Measurements from ENCODE around the gene SIVA1. TPM values are rescaled to one million over a fixed set of nuclear protein-coding genes. Genes with fewer than 3 reads are reported as not detected.

The SIVA1 gene
- total and polyA plus RNA-seq, 4 donors: 67.4 to 115 (median 99.6) TPM

GRCh38 chr14:104746934-104747481, 5.9 kb upstream of the SIVA1 start:
- no peaks in the 10 kb centered on the region for H3K27me3 ChIP-seq (ENCODE audit: control insufficient read depth in 4 of 4, insufficient read depth in 4 of 4, low read length in 3 of 4)
- H3K9me3 ChIP-seq (ENCODE audit: control insufficient read depth in 4 of 4, low read length in 3 of 4): no peaks in the 10 kb centered on the region
- H3K9ac ChIP-seq (ENCODE audit: low read depth in 1 of 2, low read length in 2 of 2): peak overlapping the region in 1 of 2 donors; percentile 41
- DNase-seq (ENCODE audit: low spot score): no peak
- peaks cover 10 to 43% (median 32%) of the 10 kb centered on the region in 4 donors for H3K4me1 ChIP-seq (ENCODE audit: control insufficient read depth in 4 of 4, insufficient read depth in 4 of 4, low read length in 3 of 4)
- TF ChIP-seq HNF4A (conservative IDR thresholded peaks at IDR 0.05): peak in 1 of 2 donors; percentile 39
- TF ChIP-seq TAF1 (conservative IDR thresholded peaks at IDR 0.05): no peak
- TF ChIP-seq, protein P1, sequence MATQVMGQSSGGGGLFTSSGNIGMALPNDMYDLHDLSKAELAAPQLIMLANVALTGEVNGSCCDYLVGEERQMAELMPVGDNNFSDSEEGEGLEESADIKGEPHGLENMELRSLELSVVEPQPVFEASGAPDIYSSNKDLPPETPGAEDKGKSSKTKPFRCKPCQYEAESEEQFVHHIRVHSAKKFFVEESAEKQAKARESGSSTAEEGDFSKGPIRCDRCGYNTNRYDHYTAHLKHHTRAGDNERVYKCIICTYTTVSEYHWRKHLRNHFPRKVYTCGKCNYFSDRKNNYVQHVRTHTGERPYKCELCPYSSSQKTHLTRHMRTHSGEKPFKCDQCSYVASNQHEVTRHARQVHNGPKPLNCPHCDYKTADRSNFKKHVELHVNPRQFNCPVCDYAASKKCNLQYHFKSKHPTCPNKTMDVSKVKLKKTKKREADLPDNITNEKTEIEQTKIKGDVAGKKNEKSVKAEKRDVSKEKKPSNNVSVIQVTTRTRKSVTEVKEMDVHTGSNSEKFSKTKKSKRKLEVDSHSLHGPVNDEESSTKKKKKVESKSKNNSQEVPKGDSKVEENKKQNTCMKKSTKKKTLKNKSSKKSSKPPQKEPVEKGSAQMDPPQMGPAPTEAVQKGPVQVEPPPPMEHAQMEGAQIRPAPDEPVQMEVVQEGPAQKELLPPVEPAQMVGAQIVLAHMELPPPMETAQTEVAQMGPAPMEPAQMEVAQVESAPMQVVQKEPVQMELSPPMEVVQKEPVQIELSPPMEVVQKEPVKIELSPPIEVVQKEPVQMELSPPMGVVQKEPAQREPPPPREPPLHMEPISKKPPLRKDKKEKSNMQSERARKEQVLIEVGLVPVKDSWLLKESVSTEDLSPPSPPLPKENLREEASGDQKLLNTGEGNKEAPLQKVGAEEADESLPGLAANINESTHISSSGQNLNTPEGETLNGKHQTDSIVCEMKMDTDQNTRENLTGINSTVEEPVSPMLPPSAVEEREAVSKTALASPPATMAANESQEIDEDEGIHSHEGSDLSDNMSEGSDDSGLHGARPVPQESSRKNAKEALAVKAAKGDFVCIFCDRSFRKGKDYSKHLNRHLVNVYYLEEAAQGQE (IDR thresholded peaks at IDR 0.05): peak; percentile 55
- TF ChIP-seq, protein P2, sequence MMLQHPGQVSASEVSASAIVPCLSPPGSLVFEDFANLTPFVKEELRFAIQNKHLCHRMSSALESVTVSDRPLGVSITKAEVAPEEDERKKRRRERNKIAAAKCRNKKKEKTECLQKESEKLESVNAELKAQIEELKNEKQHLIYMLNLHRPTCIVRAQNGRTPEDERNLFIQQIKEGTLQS (IDR thresholded peaks at IDR 0.05): no peak
- TF ChIP-seq RXRA (IDR thresholded peaks at IDR 0.05): peak; percentile 60 to 79
- TF ChIP-seq YY1 (IDR thresholded peaks at IDR 0.05): peak; percentile 70
- peak; percentile 97 for TF ChIP-seq FOXA2 (IDR thresholded peaks at IDR 0.05)
- no peak for TF ChIP-seq GABPA (IDR thresholded peaks at IDR 0.05 in 1 of 2, conservative IDR thresholded peaks at IDR 0.05 in 1 of 2)
- TF ChIP-seq FOXA1 (IDR thresholded peaks at IDR 0.05): peak; percentile 95
- TF ChIP-seq, protein P3, sequence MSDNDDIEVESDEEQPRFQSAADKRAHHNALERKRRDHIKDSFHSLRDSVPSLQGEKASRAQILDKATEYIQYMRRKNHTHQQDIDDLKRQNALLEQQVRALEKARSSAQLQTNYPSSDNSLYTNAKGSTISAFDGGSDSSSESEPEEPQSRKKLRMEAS (IDR thresholded peaks at IDR 0.05): no peak
- TF ChIP-seq ZBTB33 (IDR thresholded peaks at IDR 0.05): no peak
- no peak for TF ChIP-seq CTCF (IDR thresholded peaks at IDR 0.05; ENCODE audit: low read depth, low read length, missing input control)
- no peak for TF ChIP-seq RAD21 (IDR thresholded peaks at IDR 0.05)
- peak; percentile 63 for TF ChIP-seq SP1 (IDR thresholded peaks at IDR 0.05)
- no peak for TF ChIP-seq EGR1 (IDR thresholded peaks at IDR 0.05; ENCODE audit: low read depth in 2 of 2)
- TF ChIP-seq HNF4G (IDR thresholded peaks at IDR 0.05): no peak
- no peak for TF ChIP-seq NR2F2 (IDR thresholded peaks at IDR 0.05)
- no peak for TF ChIP-seq JUND (IDR thresholded peaks at IDR 0.05)
- peak overlapping the region; percentile 80 to 89 for H3K27ac ChIP-seq (ENCODE audit: low read depth in 1 of 2, low read length in 2 of 2)
- H3K36me3 ChIP-seq (ENCODE audit: control insufficient read depth in 4 of 4, insufficient read depth in 3 of 4, low read depth in 1 of 4, low read length in 3 of 4): peaks cover 0 to 24% (median 10%) of the 10 kb centered on the region in 4 donors
- WGBS: 36% methylated on average over 7 of the region's 7 CpGs
- no peak overlapping the region for H3K4me3 ChIP-seq (ENCODE audit: low read depth in 1 of 3, low read length in 3 of 3)
